Inferior parietal cortex (tissue), 1 donor: ENCODE results near the gene DMXL1.

Experiments used
- DNase-seq: peaks from one replicate; pipeline ENCODE4 v3.0.0-alpha.2; 2016; ENCODE audit errors: extremely low spot score

Gene DMXL1

DNA sequence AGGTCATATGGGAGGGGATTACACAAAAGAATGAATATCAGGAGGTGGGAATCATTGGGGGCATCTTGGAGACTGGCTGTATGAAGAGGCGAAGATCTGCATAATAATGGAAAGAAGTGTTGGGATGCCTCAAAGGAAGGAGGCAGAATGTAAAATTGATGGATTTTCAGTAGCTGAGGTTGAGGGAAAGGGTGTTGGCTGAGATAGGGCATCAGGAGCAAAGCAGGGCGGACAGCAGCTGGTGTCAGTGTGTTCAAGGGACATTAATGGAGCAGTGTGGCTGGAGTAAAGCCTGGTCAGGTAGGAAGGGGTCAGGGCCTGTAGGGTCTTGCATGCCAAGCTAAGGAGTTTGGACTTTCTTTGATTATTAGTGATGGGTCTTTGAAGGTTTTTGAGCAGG lies 219.7 kb downstream of the DMXL1 start:
- DNase-seq, result no peak

DNA sequence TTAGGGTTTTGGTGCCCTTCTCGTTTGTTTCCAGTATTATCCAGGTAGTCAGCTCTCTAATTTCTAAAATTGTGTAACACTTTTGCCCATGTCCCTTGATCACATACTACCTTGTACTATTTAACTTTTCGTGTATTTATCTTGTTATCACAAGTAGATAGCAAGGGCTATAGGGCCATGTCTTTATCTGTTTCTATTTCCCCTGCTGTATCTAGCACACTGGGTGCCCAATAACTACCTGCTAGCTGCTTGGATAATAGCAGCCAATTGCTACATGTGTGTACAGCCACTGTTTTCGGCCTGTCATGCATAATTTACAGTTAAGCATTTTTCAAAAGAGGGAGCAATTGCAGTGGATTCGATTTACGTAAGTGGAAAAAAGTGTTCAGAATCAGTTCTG lies 220.2 kb downstream of the DMXL1 start:
- DNase-seq, result no peak

- no peak for DNase-seq
Measured at GRCh38 chr5:119291877-119292276, 221.0 kb downstream of the DMXL1 start.

- no peak for DNase-seq
Measured at GRCh38 chr5:119292701-119293515, 222.0 kb downstream of the DMXL1 start.

DNA sequence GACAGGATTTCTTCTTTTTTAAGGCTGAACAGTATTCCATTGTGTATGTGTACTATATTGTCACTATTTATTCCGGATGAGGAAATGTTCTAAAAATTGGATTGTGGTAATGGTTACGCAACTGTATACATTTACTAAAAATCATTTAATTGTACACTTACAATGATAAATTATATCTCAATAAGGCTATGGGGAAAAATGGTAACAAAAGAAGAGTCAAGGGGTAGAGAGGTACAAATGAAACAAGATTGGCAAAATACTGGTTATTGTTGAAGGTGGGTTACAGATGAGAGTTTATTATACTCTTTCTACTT lies 222.6 kb downstream of the DMXL1 start:
- no peak for DNase-seq
